MCF 10A (cell line): Measurements from ENCODE around the gene HBA2. TPM values are rescaled to one million over a fixed set of nuclear protein-coding genes. Genes with fewer than 3 reads are reported as not detected.

ENCODE experiments used
- BruUV-seq: library from RNA; stranded (reverse); fragments of 400-500 nt; replicated peaks from 2 replicates; lab custom pipeline; 2021; lab: Mats Ljungman, UMichigan
- CTCF ChIA-PET: fragments of 300-600 bp; sonication (Branson Sonifier 250); formaldehyde crosslinking; extraction: SDS; loops from one replicate; lab custom pipeline; 2021; ENCODE audit warnings: antibody characterized with exemption, inconsistent platforms; lab: Yijun Ruan, JAX
- POLR2A ChIA-PET: fragments of 300-600, 350-650 bp; sonication (Branson Sonifier 250); formaldehyde crosslinking; extraction: SDS; loops from one replicate; lab custom pipeline; 2020; ENCODE audit warnings: antibody characterized with exemption, inconsistent platforms; lab: Yijun Ruan, JAX
- DNase-seq: peaks from one replicate; pipeline ENCODE4 v3.0.0-alpha.2; 2018; ENCODE audit not compliant: unreplicated experiment
- H3K27ac Mint-ChIP-seq: one replicate; pipeline ENCODE4 v1.8.0; 2022; ENCODE audit warnings: mild to moderate bottlenecking, low read depth, mixed read lengths; ENCODE audit not compliant: unreplicated experiment
- H3K27me3 Mint-ChIP-seq: one replicate; pipeline ENCODE4 v1.8.0; 2022; ENCODE audit warnings: mixed read lengths; ENCODE audit not compliant: insufficient read depth, unreplicated experiment
- H3K36me3 Mint-ChIP-seq: one replicate; pipeline ENCODE4 v1.8.0; 2022; ENCODE audit warnings: mild to moderate bottlenecking, moderate library complexity, mixed read lengths; ENCODE audit not compliant: insufficient read depth, unreplicated experiment
- H3K4me1 Mint-ChIP-seq: one replicate; pipeline ENCODE4 v1.8.0; 2022; ENCODE audit warnings: mixed read lengths; ENCODE audit not compliant: insufficient read depth, unreplicated experiment
- H3K4me3 Mint-ChIP-seq: one replicate; pipeline ENCODE4 v1.8.0; 2022; ENCODE audit warnings: mild to moderate bottlenecking, moderate library complexity, mixed read lengths; ENCODE audit not compliant: unreplicated experiment
- H3K9me3 Mint-ChIP-seq: one replicate; pipeline ENCODE4 v1.8.0; 2022; ENCODE audit warnings: mixed read lengths; ENCODE audit not compliant: unreplicated experiment
- CTCF ChIP-seq: fragments of 200-600 bp; IDR thresholded peaks from one replicate; pipeline ENCODE4 v1.8.0; 2022; ENCODE audit warnings: antibody characterized with exemption, mild to moderate bottlenecking; ENCODE audit not compliant: unreplicated experiment
- intact Hi-C: fragments of 100-400 bp; cut with micrococcal nuclease; formaldehyde crosslinking; loops from 2 replicates; pipeline ENCODE4 v1.14.1; 2022
- total RNA-seq: library from RNA; stranded (reverse); gene quantifications from 2 replicates; pipeline ENCODE4 v1.2.3, GENCODE V29; 2022

Gene HBA2
- total RNA-seq, 1 experiment from 2014 or later, result not detected

GRCh38 chr16:180101-180675 lies 7.5 kb downstream of the HBA2 start, which contains the start of gene HBQ1:
Gene HBQ1 (plus strand): TSS chr16:180459. CDS start chr16:180487, 28 bp downstream.
- peaks cover 19% of the 10 kb centered on the region for H3K27me3 Mint-ChIP-seq
- peaks cover 9% of the 10 kb centered on the region for H3K36me3 Mint-ChIP-seq
- DNase-seq, result no peak
- CTCF ChIA-PET, result interaction anchor here (0.5 to 4.7 kb wide), 4 partner anchors 43 to 83 kb away, joined by 3 to 27 read pairs (median 4); partner anchors contain the start of gene FAM234A
- H3K4me3 Mint-ChIP-seq, result no peak within 1 kb of the TSS
- TF ChIP-seq CTCF, result no peak
- BruUV-seq, result no TSS peak
- no peaks in the 10 kb centered on the region for H3K9me3 Mint-ChIP-seq
- H3K4me1 Mint-ChIP-seq, result no peaks in the 10 kb centered on the region
- intact Hi-C loops, result no loop called here
- H3K27ac Mint-ChIP-seq, result no peak within 1 kb of the TSS
- POLR2A ChIA-PET, result no interaction called here

- Mint-ChIP-seq H3K27ac (no peak overlapping the region), H3K36me3 (peaks cover 9% of the 10 kb centered on the region), H3K4me3 (no peak overlapping the region), H3K27me3 (peaks cover 11% of the 10 kb centered on the region), H3K4me1 (no peaks in the 10 kb centered on the region), H3K9me3 (no peaks in the 10 kb centered on the region)
- no peak for TF ChIP-seq CTCF
- DNase-seq, result peak; percentile 65
- POLR2A ChIA-PET, result interaction anchor here (0.6 to 1.2 kb wide), 2 partner anchors 70 to 74 kb away, joined by 3 to 5 read pairs; no protein-coding TSS in a partner anchor
- intact Hi-C loops, result loop anchor here (1.0 kb wide), 2 partner anchors 74 to 116 kb away; no protein-coding TSS in a partner anchor
- CTCF ChIA-PET, result interaction anchor here (0.5 to 4.7 kb wide), 22 partner anchors 10 to 158 kb away, joined by 3 to 27 read pairs (median 4); partner anchors contain the start of gene FAM234A
- no TSS peak for BruUV-seq
Measured at GRCh38 chr16:180681-181564, 8.2 kb downstream of the HBA2 start.

- ChIA-PET CTCF (interaction anchor here (0.6 to 4.7 kb wide), 20 partner anchors 11 to 158 kb away, joined by 3 to 27 read pairs (median 4); no protein-coding TSS in a partner anchor), POLR2A (interaction anchor here (0.6 to 1.2 kb wide), 2 partner anchors 71 to 74 kb away, joined by 3 to 5 read pairs; no protein-coding TSS in a partner anchor)
- peak; percentile 97 for TF ChIP-seq CTCF
- no TSS peak for BruUV-seq
- Mint-ChIP-seq H3K27me3 (peaks cover 11% of the 10 kb centered on the region), H3K27ac (no peak overlapping the region), H3K9me3 (no peaks in the 10 kb centered on the region), H3K36me3 (peaks cover 9% of the 10 kb centered on the region), H3K4me3 (no peak overlapping the region), H3K4me1 (no peaks in the 10 kb centered on the region)
- DNase-seq, result no peak
- intact Hi-C loops, result loop anchor here (1.0 kb wide), 2 partner anchors 74 to 116 kb away; no protein-coding TSS in a partner anchor
Measured at GRCh38 chr16:181565-182021, 8.9 kb downstream of the HBA2 start.
